Neural cell (in vitro differentiated cells): ENCODE data around the gene GAR1. TPM values are rescaled to one million over a fixed set of nuclear protein-coding genes. Genes with fewer than 3 reads are reported as not detected.

Source experiments
- H2AFZ ChIP-seq: fragments of 200-600, 300-800 bp; sonication (generic), shearing (Covaris generic); 2 replicates; pipeline ENCODE4 v1.6.0; 2014; ENCODE audit warnings: low read depth, mild to moderate bottlenecking, antibody characterized with exemption, low read length, moderate library complexity
- H3F3A ChIP-seq: fragments of 200-600 bp; shearing (Covaris generic); 2 replicates; pipeline ENCODE4 v1.6.1; 2016; ENCODE audit warnings: mild to moderate bottlenecking, moderate library complexity, mixed read lengths, antibody characterized with exemption, low read length; ENCODE audit not compliant: insufficient read depth, poor library complexity, severe bottlenecking
- H3K27ac ChIP-seq: fragments of 200-600, 300-800 bp; sonication (generic), shearing (Covaris generic); 2 replicates; pipeline ENCODE4 v1.5.1; 2014; ENCODE audit warnings: mild to moderate bottlenecking, low read length, moderate library complexity
- H3K27me3 ChIP-seq: fragments of 300-800, 200-600 bp; sonication (generic), shearing (Covaris generic); 2 replicates; pipeline ENCODE4 v1.6.0; 2014; ENCODE audit warnings: mild to moderate bottlenecking, low read depth, low read length, moderate library complexity; ENCODE audit not compliant: insufficient read depth
- H3K36me3 ChIP-seq: fragments of 300-800, 200-600 bp; sonication (generic), shearing (Covaris generic); 2 replicates; pipeline ENCODE4 v1.5.1; 2014; ENCODE audit warnings: mild to moderate bottlenecking, antibody characterized with exemption, low read length, moderate library complexity; ENCODE audit not compliant: insufficient read depth
- H3K4me2 ChIP-seq: fragments of 300-800, 200-600 bp; sonication (generic), shearing (Covaris generic); 2 replicates; pipeline ENCODE4 v1.6.0; 2014; ENCODE audit warnings: mild to moderate bottlenecking, low read length
- H3K4me3 ChIP-seq: fragments of 300-800, 200-600 bp; sonication (generic), shearing (Covaris generic); 2 replicates; pipeline ENCODE4 v1.5.1; 2014; ENCODE audit warnings: mild to moderate bottlenecking, low read length, moderate library complexity
- H3K79me2 ChIP-seq: fragments of 200-600 bp; shearing (Covaris generic); replicated peaks from 2 replicates; pipeline ENCODE4 v1.6.0; 2014; ENCODE audit warnings: mild to moderate bottlenecking, low read length, moderate library complexity; ENCODE audit not compliant: insufficient read depth
- H3K9ac ChIP-seq: fragments of 300-800, 200-600 bp; sonication (generic), shearing (Covaris generic); 2 replicates; pipeline ENCODE4 v1.6.1; 2016; ENCODE audit warnings: mild to moderate bottlenecking, low read length, mixed read lengths
- H3K9me2 ChIP-seq: fragments of 200-600 bp; shearing (Covaris generic); 2 replicates; pipeline ENCODE4 v1.6.1; 2016; ENCODE audit warnings: mild to moderate bottlenecking, low read length, mixed read lengths; ENCODE audit not compliant: insufficient read depth
- H3K9me3 ChIP-seq: fragments of 200-600, 300-800 bp; sonication (generic), shearing (Covaris generic); 2 replicates; pipeline ENCODE4 v1.6.1; 2016; ENCODE audit warnings: mild to moderate bottlenecking, mixed run types, low read length, moderate library complexity, mixed read lengths
- H4K20me1 ChIP-seq: fragments of 200-600 bp; shearing (Covaris generic); 2 replicates; pipeline ENCODE4 v1.6.1; 2016; ENCODE audit warnings: mild to moderate bottlenecking, mixed run types; ENCODE audit not compliant: insufficient read depth
- EP300 ChIP-seq: fragments of 450-650 bp; conservative IDR thresholded peaks from 2 replicates; pipeline ENCODE4 v1.6.1; 2014; ENCODE audit warnings: antibody characterized with exemption, mild to moderate bottlenecking, moderate library complexity; ENCODE audit not compliant: poor library complexity, severe bottlenecking
- EZH2 ChIP-seq: fragments of 200-600, 300-800 bp; shearing (Covaris generic), sonication (generic); IDR thresholded peaks from 2 replicates; pipeline ENCODE4 v1.6.1; 2014; ENCODE audit warnings: antibody characterized with exemption, low read length, borderline replicate concordance, mild to moderate bottlenecking; ENCODE audit not compliant: insufficient read depth, poor library complexity, severe bottlenecking
- MXI1 ChIP-seq: fragments of 450-650 bp; conservative IDR thresholded peaks from 2 replicates; pipeline ENCODE4 v1.6.1; 2014; ENCODE audit warnings: antibody characterized with exemption, mild to moderate bottlenecking; ENCODE audit not compliant: poor library complexity, severe bottlenecking
- POLR2AphosphoS5 ChIP-seq: IDR thresholded peaks from 2 replicates; pipeline ENCODE4 v1.6.1; 2012
- RAD21 ChIP-seq: fragments of 450-650 bp; conservative IDR thresholded peaks from 2 replicates; pipeline ENCODE4 v1.6.1; 2014; ENCODE audit warnings: antibody characterized with exemption, mild to moderate bottlenecking, moderate library complexity
- SMC3 ChIP-seq: fragments of 450-650 bp; conservative IDR thresholded peaks from 2 replicates; pipeline ENCODE4 v1.6.1; 2014; ENCODE audit warnings: antibody characterized with exemption, mild to moderate bottlenecking, moderate library complexity; ENCODE audit not compliant: poor library complexity
- TAF1 ChIP-seq: IDR thresholded peaks from 2 replicates; pipeline ENCODE4 v1.6.1; 2012; ENCODE audit warnings: low read depth
- polyA plus RNA-seq: library from polyadenylated mRNA; depleted of rRNA; stranded (reverse); fragments of >200 nt; gene quantifications from 2 replicates; pipeline ENCODE4 v1.2.3, GENCODE V29; 2014
- TF ChIP-seq, protein P1 (sequence below): fragments of 450-650 bp; IDR thresholded peaks from 2 replicates; pipeline ENCODE4 v1.5.1; 2014; ENCODE audit warnings: antibody characterized with exemption, mild to moderate bottlenecking, moderate library complexity; ENCODE audit not compliant: poor library complexity, severe bottlenecking
- TF ChIP-seq, protein P2 (sequence below): IDR thresholded peaks from 2 replicates; pipeline ENCODE4 v1.6.1; 2012; ENCODE audit warnings: borderline replicate concordance

Gene GAR1
- polyA plus RNA-seq, 1 donor from 2014 or later: 9.1 TPM

- Histone ChIP-seq H2AFZ (no peak overlapping the region), H3K27me3 (no peaks in the 10 kb centered on the region), H3K9me2 (no peaks in the 10 kb centered on the region), H3K36me3 (no peaks in the 10 kb centered on the region), H3K4me2 (no peak overlapping the region), H3K4me3 (no peak overlapping the region), H3K9me3 (no peaks in the 10 kb centered on the region), H3K79me2 (no peaks in the 10 kb centered on the region), H3F3A (no peaks in the 10 kb centered on the region), H3K9ac (no peak overlapping the region), H3K27ac (no peak overlapping the region), H4K20me1 (no peaks in the 10 kb centered on the region)
- TF ChIP-seq SMC3 (no peak), EP300 (no peak), TAF1 (no peak), MXI1 (no peak), EZH2 (no peak), POLR2AphosphoS5 (no peak), RAD21 (no peak)
- TF ChIP-seq, protein P1, sequence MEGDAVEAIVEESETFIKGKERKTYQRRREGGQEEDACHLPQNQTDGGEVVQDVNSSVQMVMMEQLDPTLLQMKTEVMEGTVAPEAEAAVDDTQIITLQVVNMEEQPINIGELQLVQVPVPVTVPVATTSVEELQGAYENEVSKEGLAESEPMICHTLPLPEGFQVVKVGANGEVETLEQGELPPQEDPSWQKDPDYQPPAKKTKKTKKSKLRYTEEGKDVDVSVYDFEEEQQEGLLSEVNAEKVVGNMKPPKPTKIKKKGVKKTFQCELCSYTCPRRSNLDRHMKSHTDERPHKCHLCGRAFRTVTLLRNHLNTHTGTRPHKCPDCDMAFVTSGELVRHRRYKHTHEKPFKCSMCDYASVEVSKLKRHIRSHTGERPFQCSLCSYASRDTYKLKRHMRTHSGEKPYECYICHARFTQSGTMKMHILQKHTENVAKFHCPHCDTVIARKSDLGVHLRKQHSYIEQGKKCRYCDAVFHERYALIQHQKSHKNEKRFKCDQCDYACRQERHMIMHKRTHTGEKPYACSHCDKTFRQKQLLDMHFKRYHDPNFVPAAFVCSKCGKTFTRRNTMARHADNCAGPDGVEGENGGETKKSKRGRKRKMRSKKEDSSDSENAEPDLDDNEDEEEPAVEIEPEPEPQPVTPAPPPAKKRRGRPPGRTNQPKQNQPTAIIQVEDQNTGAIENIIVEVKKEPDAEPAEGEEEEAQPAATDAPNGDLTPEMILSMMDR: no peak
- TF ChIP-seq, protein P2, sequence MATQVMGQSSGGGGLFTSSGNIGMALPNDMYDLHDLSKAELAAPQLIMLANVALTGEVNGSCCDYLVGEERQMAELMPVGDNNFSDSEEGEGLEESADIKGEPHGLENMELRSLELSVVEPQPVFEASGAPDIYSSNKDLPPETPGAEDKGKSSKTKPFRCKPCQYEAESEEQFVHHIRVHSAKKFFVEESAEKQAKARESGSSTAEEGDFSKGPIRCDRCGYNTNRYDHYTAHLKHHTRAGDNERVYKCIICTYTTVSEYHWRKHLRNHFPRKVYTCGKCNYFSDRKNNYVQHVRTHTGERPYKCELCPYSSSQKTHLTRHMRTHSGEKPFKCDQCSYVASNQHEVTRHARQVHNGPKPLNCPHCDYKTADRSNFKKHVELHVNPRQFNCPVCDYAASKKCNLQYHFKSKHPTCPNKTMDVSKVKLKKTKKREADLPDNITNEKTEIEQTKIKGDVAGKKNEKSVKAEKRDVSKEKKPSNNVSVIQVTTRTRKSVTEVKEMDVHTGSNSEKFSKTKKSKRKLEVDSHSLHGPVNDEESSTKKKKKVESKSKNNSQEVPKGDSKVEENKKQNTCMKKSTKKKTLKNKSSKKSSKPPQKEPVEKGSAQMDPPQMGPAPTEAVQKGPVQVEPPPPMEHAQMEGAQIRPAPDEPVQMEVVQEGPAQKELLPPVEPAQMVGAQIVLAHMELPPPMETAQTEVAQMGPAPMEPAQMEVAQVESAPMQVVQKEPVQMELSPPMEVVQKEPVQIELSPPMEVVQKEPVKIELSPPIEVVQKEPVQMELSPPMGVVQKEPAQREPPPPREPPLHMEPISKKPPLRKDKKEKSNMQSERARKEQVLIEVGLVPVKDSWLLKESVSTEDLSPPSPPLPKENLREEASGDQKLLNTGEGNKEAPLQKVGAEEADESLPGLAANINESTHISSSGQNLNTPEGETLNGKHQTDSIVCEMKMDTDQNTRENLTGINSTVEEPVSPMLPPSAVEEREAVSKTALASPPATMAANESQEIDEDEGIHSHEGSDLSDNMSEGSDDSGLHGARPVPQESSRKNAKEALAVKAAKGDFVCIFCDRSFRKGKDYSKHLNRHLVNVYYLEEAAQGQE: no peak
Measured at GRCh38 chr4:109795059-109795458, 20.5 kb upstream of the GAR1 start.

GRCh38 chr4:109798866-109799265, 16.7 kb upstream of the GAR1 start:
- no peaks in the 10 kb centered on the region for H3K9me2 ChIP-seq
- H3K9me3 ChIP-seq: no peaks in the 10 kb centered on the region
- H3K4me3 ChIP-seq: no peak overlapping the region
- H3K79me2 ChIP-seq: no peaks in the 10 kb centered on the region
- no peak overlapping the region for H3K9ac ChIP-seq
- H3K36me3 ChIP-seq: no peaks in the 10 kb centered on the region
- TF ChIP-seq, protein P1: no peak
- TF ChIP-seq TAF1 (no peak), SMC3 (no peak), MXI1 (no peak), POLR2AphosphoS5 (no peak), EZH2 (no peak), RAD21 (no peak), EP300 (no peak)
- TF ChIP-seq, protein P2: no peak
- H3F3A ChIP-seq: no peaks in the 10 kb centered on the region
- no peak overlapping the region for H3K27ac ChIP-seq
- H2AFZ ChIP-seq: no peak overlapping the region
- H4K20me1 ChIP-seq: no peaks in the 10 kb centered on the region
- H3K27me3 ChIP-seq: no peaks in the 10 kb centered on the region
- H3K4me2 ChIP-seq: no peak overlapping the region
